ENCODE results near the gene CCNY. TPM values are rescaled to one million over a fixed set of nuclear protein-coding genes. Genes with fewer than 3 reads are reported as not detected.

The CCNY gene
- total and polyA plus RNA-seq, 2 donors = 46.6 to 55.9 TPM

Other genes with a start within 250 kb of the CCNY start
- 41.0 TPM for gene CUL2, start 246.2 kb upstream of the CCNY start, total RNA-seq
- 19.0 TPM for gene CUL2, start 246.2 kb upstream of the CCNY start, polyA plus RNA-seq
- gene CREM, start 209.7 kb upstream of the CCNY start, total RNA-seq = 45.7 TPM
- gene CREM, start 209.7 kb upstream of the CCNY start, polyA plus RNA-seq = 49.3 TPM